Mucosa of gallbladder (tissue), 1 donor: ENCODE data around the gene DDAH1. TPM values are rescaled to one million over a fixed set of nuclear protein-coding genes. Genes with fewer than 3 reads are reported as not detected.
"Not testable (repeated sequence)": the region's sequence is repeated elsewhere in the genome, so short reads cannot be mapped to it uniquely, and the experiment has no call there.

Source experiments
- DNase-seq: peaks from one replicate; pipeline ENCODE4 v3.0.0-alpha.2; 2020; ENCODE audit warnings: low spot score
- total RNA-seq: library from RNA; stranded (reverse); gene quantifications from one replicate; pipeline ENCODE4 v1.2.1, GENCODE V29; 2021
- donor health status: DM: no; HTN: no; CAD: no.

Gene DDAH1
- 128 TPM for total RNA-seq

GRCh38 chr1:85465099-85465785 is at the start of gene DDAH1:
TSS of gene DDAH1 (minus strand) at chr1:85465159. CDS start at chr1:85465045, 114 bp downstream.
- DNase-seq = peak; percentile 60

- DNase-seq = not testable (repeated sequence)
Observed at GRCh38 chr1:85513998-85514397, 49.0 kb upstream of the DDAH1 start.

GRCh38 chr1:85504417-85504816 is 39.5 kb upstream of the DDAH1 start:
- no peak for DNase-seq

- DNase-seq = peak; percentile 59
Observed at GRCh38 chr1:85502625-85503083, 37.7 kb upstream of the DDAH1 start.

GRCh38 chr1:85502171-85502570 is 37.2 kb upstream of the DDAH1 start:
- no peak for DNase-seq

- DNase-seq = no peak
Observed at GRCh38 chr1:85501355-85501898, 36.5 kb upstream of the DDAH1 start.

- no peak for DNase-seq
Observed at GRCh38 chr1:85496941-85497582, 32.1 kb upstream of the DDAH1 start.

GRCh38 chr1:85495556-85495955 is 30.6 kb upstream of the DDAH1 start:
- peak; percentile 18 for DNase-seq

GRCh38 chr1:85494904-85495266 is 29.9 kb upstream of the DDAH1 start:
- DNase-seq = no peak

GRCh38 chr1:85494074-85494903 is 29.3 kb upstream of the DDAH1 start:
- DNase-seq = no peak

GRCh38 chr1:85490270-85490985 is 25.5 kb upstream of the DDAH1 start:
- DNase-seq = no peak

- no peak for DNase-seq
Observed at GRCh38 chr1:85488126-85488525, 23.2 kb upstream of the DDAH1 start.

- no peak for DNase-seq
Observed at GRCh38 chr1:85485516-85485915, 20.6 kb upstream of the DDAH1 start.

GRCh38 chr1:85484716-85485115 is 19.8 kb upstream of the DDAH1 start:
- DNase-seq = no peak

GRCh38 chr1:85484264-85484663 is 19.3 kb upstream of the DDAH1 start:
- DNase-seq = no peak

- DNase-seq = no peak
Observed at GRCh38 chr1:85481688-85482087, 16.7 kb upstream of the DDAH1 start.

GRCh38 chr1:85480566-85480965 is 15.6 kb upstream of the DDAH1 start:
- DNase-seq = no peak

- no peak for DNase-seq
Observed at GRCh38 chr1:85479491-85479890, 14.5 kb upstream of the DDAH1 start.

GRCh38 chr1:85478366-85478765 is 13.4 kb upstream of the DDAH1 start:
- no peak for DNase-seq

GRCh38 chr1:85475055-85475454 is 10.1 kb upstream of the DDAH1 start:
- no peak for DNase-seq

GRCh38 chr1:85473390-85473789 is 8.4 kb upstream of the DDAH1 start:
- DNase-seq = no peak

GRCh38 chr1:85471558-85471957 is 6.6 kb upstream of the DDAH1 start:
- DNase-seq = no peak
